Lower leg skin (tissue), 3 donors: ENCODE data around the gene DIABLO.

Experiments
- CTCF ChIP-seq, 3 donors: fragments of 450-650 bp; IDR thresholded peaks; one replicate each; pipeline ENCODE4 v1.5.1; 2016; ENCODE audit warnings: antibody characterized with exemption in 3 of 3, mild to moderate bottlenecking in 3 of 3, moderate library complexity in 2 of 3
- POLR2A ChIP-seq, 2 donors: fragments of 450-650 bp; IDR thresholded peaks; one replicate each; pipeline ENCODE4 v1.6.1; 2016 to 2017; ENCODE audit warnings: antibody characterized with exemption in 2 of 2, mild to moderate bottlenecking in 1 of 2, moderate library complexity in 1 of 2

- TF ChIP-seq CTCF (IDR thresholded peaks at IDR 0.05) (no peak), POLR2A (IDR thresholded peaks at IDR 0.05) (no peak)
These were observed 19.6 kb downstream of the DIABLO start for GRCh38 chr12:122206111-122206881.
